Stomach (tissue), 9 donors: ENCODE results near the gene LUZP2. TPM values are rescaled to one million over a fixed set of nuclear protein-coding genes. Genes with fewer than 3 reads are reported as not detected.

Source experiments
- DNase-seq, 2 donors: peaks; one replicate each; pipeline versions ENCODE4 v3.0.0 to v3.0.0-alpha.2; 2013 to 2019
- H3K27ac ChIP-seq, 5 donors: fragments of 200-600 bp in 4 of 5; sonication (generic) in 4 of 5; one replicate each; pipeline ENCODE4 v1.5.1; 2013 to 2019; ENCODE audit warnings: mild to moderate bottlenecking in 1 of 5, moderate library complexity in 1 of 5
- H3K27me3 ChIP-seq, 3 donors: fragments of 200-600 bp; sonication (generic); one replicate each; pipeline ENCODE4 v1.5.1; 2017 to 2019; ENCODE audit warnings: mixed run types in 1 of 3
- H3K36me3 ChIP-seq, 4 donors: fragments of 200-600 bp; sonication (generic); 1 replicate in 3 of 4; 2 replicates in 1 of 4; pipeline ENCODE4 v1.5.1; 2016 to 2019
- H3K4me1 ChIP-seq, 4 donors: fragments of 200-600 bp; sonication (generic); one replicate each; pipeline ENCODE4 v1.5.1; 2016 to 2019
- H3K4me3 ChIP-seq, 4 donors: fragments of 200-600 bp; sonication (generic) in 3 of 4; one replicate each; pipeline ENCODE4 v1.5.1; 2016 to 2019; ENCODE audit warnings: mild to moderate bottlenecking in 1 of 4
- H3K9me3 ChIP-seq, 4 donors: fragments of 200-600 bp; sonication (generic); one replicate each; pipeline ENCODE4 v1.5.1; 2016 to 2019
- CTCF ChIP-seq, 7 experiments: fragments of 450-650 bp in 4 of 7; fragments of 200-600 bp in 3 of 7; sonication (generic) in 3 of 7; IDR thresholded peaks; one replicate each; pipeline ENCODE4 v1.5.1; 2016 to 2019; ENCODE audit warnings: antibody characterized with exemption in 7 of 7, control low read depth in 2 of 7, mild to moderate bottlenecking in 1 of 7
- EP300 ChIP-seq: sonication (generic); formaldehyde crosslinking; IDR thresholded peaks from one replicate; pipeline ENCODE4 v1.6.1; 2017; ENCODE audit warnings: antibody characterized with exemption
- POLR2A ChIP-seq, 4 donors: fragments of 450-650 bp; IDR thresholded peaks; one replicate each; pipeline ENCODE4 v1.6.1; 2016; ENCODE audit warnings: antibody characterized with exemption in 4 of 4, control low read depth in 2 of 4, mild to moderate bottlenecking in 1 of 4, moderate library complexity in 1 of 4
- POLR2AphosphoS5 ChIP-seq, 3 donors: sonication (generic); formaldehyde crosslinking; IDR thresholded peaks; one replicate each; pipeline ENCODE4 v1.6.1; 2016; ENCODE audit warnings: antibody characterized with exemption in 3 of 3
- WGBS, 5 donors: extraction: QIAGEN DNeasy Blood & Tissue Kit in 3 of 5; methylation state at CpG; one replicate each; pipeline versions ENCODE4 v1.1.5 to v1.1.7; 2013 to 2018; 5-methylcytosine and 5-hydroxymethylcytosine counted together
- intact Hi-C: fragments of 100-400 bp; cut with DNase I; formaldehyde crosslinking; loops from one replicate; pipeline ENCODE4 v1.15.1; 2023; ENCODE audit warnings: low total_unique reads
- polyA plus RNA-seq, 3 donors: library from polyadenylated mRNA; stranded (reverse); fragments of 200-250 nt; gene quantifications; one replicate each; pipeline ENCODE4 v1.2.3, GENCODE V29; 2013
- total RNA-seq, 5 donors: library from RNA; depleted of rRNA; stranded (reverse); fragments of >200 nt; gene quantifications; one replicate each; pipeline versions ENCODE4 v1.1.0 to v1.2.3, GENCODE V29; 2014 to 2016
- donor health status: healthy with polysubstance abuse.
- donor health status: Bipolar disorder and iron deficiency.
- donor health status: healthy.

LUZP2 gene
- total and polyA plus RNA-seq, 8 donors: 0.06 to 6.8 (median 0.23) TPM; not detected in 4

GRCh38 chr11:25048632-25049031 is 551.8 kb downstream of the LUZP2 start:
- H3K4me3 ChIP-seq: no peak overlapping the region
- no peak for DNase-seq
- 73 to 88% (median 83%) methylated on average over 1 of the region's 1 CpG for WGBS, 5 donors
- TF ChIP-seq CTCF (IDR thresholded peaks at IDR 0.05) (no peak), POLR2AphosphoS5 (IDR thresholded peaks at IDR 0.05) (no peak), EP300 (no peak), POLR2A (IDR thresholded peaks at IDR 0.05) (no peak)
- intact Hi-C loops: no loop called here
- no peaks in the 10 kb centered on the region for H3K4me1 ChIP-seq
- H3K27me3 ChIP-seq: no peaks in the 10 kb centered on the region
- H3K27ac ChIP-seq: no peak overlapping the region
- no peaks in the 10 kb centered on the region for H3K36me3 ChIP-seq
- no peaks in the 10 kb centered on the region for H3K9me3 ChIP-seq

GRCh38 chr11:25052844-25053243 is 556.0 kb downstream of the LUZP2 start:
- no peak overlapping the region for H3K27ac ChIP-seq
- intact Hi-C loops: no loop called here
- H3K36me3 ChIP-seq: no peaks in the 10 kb centered on the region
- H3K4me1 ChIP-seq: no peaks in the 10 kb centered on the region
- TF ChIP-seq POLR2A (IDR thresholded peaks at IDR 0.05): no peak
- no peak for TF ChIP-seq POLR2AphosphoS5 (IDR thresholded peaks at IDR 0.05)
- TF ChIP-seq CTCF (IDR thresholded peaks at IDR 0.05): no peak
- no peak for TF ChIP-seq EP300
- no peak for DNase-seq
- H3K9me3 ChIP-seq: no peaks in the 10 kb centered on the region
- no peaks in the 10 kb centered on the region for H3K27me3 ChIP-seq
- no peak overlapping the region for H3K4me3 ChIP-seq

- DNase-seq: no peak
- Histone ChIP-seq H3K27me3 (no peaks in the 10 kb centered on the region), H3K4me1 (no peaks in the 10 kb centered on the region), H3K36me3 (no peaks in the 10 kb centered on the region), H3K27ac (no peak overlapping the region), H3K4me3 (no peak overlapping the region), H3K9me3 (no peaks in the 10 kb centered on the region)
- no peak for TF ChIP-seq CTCF (IDR thresholded peaks at IDR 0.05)
- TF ChIP-seq POLR2AphosphoS5 (IDR thresholded peaks at IDR 0.05): no peak
- no peak for TF ChIP-seq EP300
- no peak for TF ChIP-seq POLR2A (IDR thresholded peaks at IDR 0.05)
- intact Hi-C loops: no loop called here
Observed at GRCh38 chr11:25057861-25058260, 561.0 kb downstream of the LUZP2 start.

- no peaks in the 10 kb centered on the region for H3K27me3 ChIP-seq
- no peaks in the 10 kb centered on the region for H3K4me1 ChIP-seq
- WGBS, 5 donors: 18 to 30% (median 23%) methylated on average over 1 of the region's 1 CpG
Observed at GRCh38 chr11:25065746-25066145, 568.9 kb downstream of the LUZP2 start.

More at GRCh38 chr11:25065746-25066145, 568.9 kb downstream of the LUZP2 start:
- intact Hi-C loops: no loop called here
- TF ChIP-seq POLR2AphosphoS5 (IDR thresholded peaks at IDR 0.05) (no peak), EP300 (no peak), POLR2A (IDR thresholded peaks at IDR 0.05) (no peak), CTCF (IDR thresholded peaks at IDR 0.05) (no peak)
- Histone ChIP-seq H3K36me3 (no peaks in the 10 kb centered on the region), H3K9me3 (no peaks in the 10 kb centered on the region), H3K27ac (no peak overlapping the region), H3K4me3 (no peak overlapping the region)
- DNase-seq: no peak
